Lower lobe of right lung (tissue), 2 donors: ENCODE measurements around the gene DPYSL3. TPM values are rescaled to one million over a fixed set of nuclear protein-coding genes. Genes with fewer than 3 reads are reported as not detected.

Experiments used
- ATAC-seq, 2 donors: fragments of 200-7000 bp; cut with Tn5 transposase; one replicate each; pipeline ENCODE4 v1.9.1; 2020 to 2022; ENCODE audit warnings: mild to moderate bottlenecking in 2 of 2, moderate library complexity in 2 of 2
- DNase-seq: peaks from one replicate; pipeline ENCODE4 v3.0.0-alpha.2; 2020
- H3K27ac ChIP-seq: fragments of 200-600 bp; one replicate; pipeline ENCODE4 v1.8.0; 2022
- H3K27me3 ChIP-seq: fragments of 200-600 bp; one replicate; pipeline ENCODE4 v1.8.0; 2022; ENCODE audit warnings: low read depth
- H3K36me3 ChIP-seq: fragments of 200-600 bp; one replicate; pipeline ENCODE4 v1.8.0; 2022; ENCODE audit warnings: mild to moderate bottlenecking
- H3K4me1 ChIP-seq: fragments of 200-600 bp; one replicate; pipeline ENCODE4 v1.8.0; 2022
- H3K4me3 ChIP-seq: fragments of 200-600 bp; one replicate; pipeline ENCODE4 v1.8.0; 2022; ENCODE audit warnings: mild to moderate bottlenecking
- H3K9me3 ChIP-seq: fragments of 200-600 bp; one replicate; pipeline ENCODE4 v1.8.0; 2022
- intact Hi-C: fragments of 100-400 bp; cut with DNase I; formaldehyde crosslinking; loops from one replicate; pipeline ENCODE4 v1.11.0; 2022
- total RNA-seq: library from RNA; stranded (reverse); fragmentation: NEBNext Ultra II Directional; extraction: Animal tissue kit (Norgen Biotek cat#: 25700); gene quantifications from one replicate; pipeline ENCODE4 v1.2.1, GENCODE V29; 2021
- TF ChIP-seq, protein P1 (sequence below): fragments of 200-600 bp; IDR thresholded peaks from one replicate; pipeline ENCODE4 v1.8.0; 2022; ENCODE audit warnings: antibody characterized with exemption, mild to moderate bottlenecking
- donor health status: DM: no; HTN: yes; CAD: no; lungs with severe emphysema.

The DPYSL3 gene
- total RNA-seq, 1 donor from 2014 or later: 45.7 TPM

DNA sequence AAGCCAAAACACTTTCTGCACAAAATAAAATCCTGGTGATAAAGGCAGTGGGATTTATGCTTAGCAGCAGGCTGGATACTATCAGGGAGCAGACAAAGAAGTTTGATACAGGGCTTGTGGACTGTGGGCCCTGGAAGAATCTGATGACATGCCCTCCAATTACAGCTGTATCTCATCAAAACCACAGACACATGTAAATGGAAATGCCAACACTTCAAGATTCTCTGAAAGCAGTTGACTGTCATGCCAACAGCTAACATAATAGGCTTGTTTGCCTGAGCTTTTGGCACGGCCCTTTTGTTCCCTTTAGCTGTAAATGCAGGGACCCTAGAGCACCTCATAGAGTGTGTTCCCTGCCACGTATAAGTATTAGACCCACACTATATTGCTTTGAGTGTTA, 160.6 kb downstream of the DPYSL3 start:
- Histone ChIP-seq H3K4me1 (no peaks in the 10 kb centered on the region), H3K36me3 (no peaks in the 10 kb centered on the region), H3K27me3 (no peaks in the 10 kb centered on the region), H3K27ac (no peak overlapping the region), H3K9me3 (no peaks in the 10 kb centered on the region), H3K4me3 (no peak overlapping the region)
- intact Hi-C loops: no loop called here
- TF ChIP-seq, protein P1, sequence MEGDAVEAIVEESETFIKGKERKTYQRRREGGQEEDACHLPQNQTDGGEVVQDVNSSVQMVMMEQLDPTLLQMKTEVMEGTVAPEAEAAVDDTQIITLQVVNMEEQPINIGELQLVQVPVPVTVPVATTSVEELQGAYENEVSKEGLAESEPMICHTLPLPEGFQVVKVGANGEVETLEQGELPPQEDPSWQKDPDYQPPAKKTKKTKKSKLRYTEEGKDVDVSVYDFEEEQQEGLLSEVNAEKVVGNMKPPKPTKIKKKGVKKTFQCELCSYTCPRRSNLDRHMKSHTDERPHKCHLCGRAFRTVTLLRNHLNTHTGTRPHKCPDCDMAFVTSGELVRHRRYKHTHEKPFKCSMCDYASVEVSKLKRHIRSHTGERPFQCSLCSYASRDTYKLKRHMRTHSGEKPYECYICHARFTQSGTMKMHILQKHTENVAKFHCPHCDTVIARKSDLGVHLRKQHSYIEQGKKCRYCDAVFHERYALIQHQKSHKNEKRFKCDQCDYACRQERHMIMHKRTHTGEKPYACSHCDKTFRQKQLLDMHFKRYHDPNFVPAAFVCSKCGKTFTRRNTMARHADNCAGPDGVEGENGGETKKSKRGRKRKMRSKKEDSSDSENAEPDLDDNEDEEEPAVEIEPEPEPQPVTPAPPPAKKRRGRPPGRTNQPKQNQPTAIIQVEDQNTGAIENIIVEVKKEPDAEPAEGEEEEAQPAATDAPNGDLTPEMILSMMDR: no peak
- ATAC-seq: no peak
- DNase-seq: no peak

DNA sequence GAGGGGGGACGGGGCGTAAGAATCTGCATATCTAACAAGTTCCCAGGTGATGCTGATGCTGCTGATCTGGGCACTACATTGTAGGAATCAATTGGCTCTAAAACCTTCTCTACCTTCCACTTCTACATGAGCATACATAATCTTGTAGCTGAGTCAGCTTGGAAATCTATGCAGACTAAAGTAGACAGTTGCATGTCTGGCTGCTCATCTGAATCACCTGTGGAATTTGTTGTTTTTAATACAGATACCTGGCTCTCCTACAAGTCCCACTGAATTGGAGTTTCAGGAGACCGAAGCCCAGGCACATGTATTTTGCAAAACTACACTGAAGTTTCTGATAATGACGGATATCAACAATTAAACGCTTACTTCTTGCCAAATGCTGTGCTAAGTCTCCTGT, 161.4 kb downstream of the DPYSL3 start:
- ATAC-seq (no peak), DNase-seq (no peak)
- Histone ChIP-seq H3K36me3 (no peaks in the 10 kb centered on the region), H3K4me3 (no peak overlapping the region), H3K27ac (no peak overlapping the region), H3K27me3 (no peaks in the 10 kb centered on the region), H3K9me3 (no peaks in the 10 kb centered on the region), H3K4me1 (no peaks in the 10 kb centered on the region)
- TF ChIP-seq, protein P1: no peak
- intact Hi-C loops: no loop called here

DNA sequence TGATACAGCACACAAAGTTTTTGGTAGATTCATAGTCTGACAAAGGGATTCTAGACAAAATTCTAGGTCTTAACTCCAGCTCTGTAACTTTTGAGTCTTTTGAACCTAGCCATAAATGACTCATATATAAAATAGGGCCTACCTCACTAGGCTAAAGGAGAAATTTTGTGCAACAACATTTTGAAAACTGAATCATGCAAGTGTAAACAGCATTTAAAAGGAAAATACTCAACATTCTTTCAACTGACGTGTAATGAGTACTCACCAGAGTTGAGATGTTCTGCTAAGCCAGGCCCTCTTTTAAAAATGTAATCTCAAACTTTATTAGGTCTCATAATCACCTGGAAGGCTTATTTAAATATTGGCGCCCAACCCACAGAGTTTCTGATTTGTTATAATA, 161.8 kb downstream of the DPYSL3 start:
- intact Hi-C loops: no loop called here
- H3K4me1 ChIP-seq: no peaks in the 10 kb centered on the region

DNA sequence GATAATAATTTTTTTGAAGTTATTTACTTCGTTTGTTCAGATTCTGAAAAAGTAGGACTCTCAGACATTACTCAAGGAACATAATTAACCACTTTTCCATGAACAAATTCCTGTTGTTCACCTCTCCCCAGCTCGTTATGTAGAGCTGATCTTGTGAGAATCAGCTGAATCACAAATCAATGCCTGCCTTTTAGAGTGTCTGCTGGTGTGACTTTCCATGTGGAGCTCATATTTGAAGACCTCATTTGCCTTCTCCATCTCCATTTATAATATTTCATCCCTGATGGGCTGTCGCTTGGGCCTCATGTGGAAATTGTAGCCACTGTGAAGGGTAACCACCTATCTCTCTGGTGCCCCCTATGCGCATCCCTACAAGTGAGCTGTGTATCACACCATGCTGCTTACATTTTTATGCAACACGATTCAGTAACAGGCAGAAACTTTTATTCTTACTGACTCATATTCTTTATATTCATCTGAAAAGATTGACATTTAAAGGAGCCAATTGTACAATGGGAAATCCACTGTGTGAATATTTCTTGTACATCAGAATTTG, 163.8 kb downstream of the DPYSL3 start:
- TF ChIP-seq, protein P1: no peak
- Histone ChIP-seq H3K4me1 (no peaks in the 10 kb centered on the region), H3K36me3 (no peaks in the 10 kb centered on the region), H3K4me3 (no peak overlapping the region), H3K27me3 (no peaks in the 10 kb centered on the region), H3K9me3 (no peaks in the 10 kb centered on the region), H3K27ac (no peak overlapping the region)
- no peak for ATAC-seq
- no peak for DNase-seq
- intact Hi-C loops: no loop called here

More for the DNA sequence above, 161.8 kb downstream of the DPYSL3 start:
- TF ChIP-seq, protein P1: no peak
- no peaks in the 10 kb centered on the region for H3K27me3 ChIP-seq
- no peak overlapping the region for H3K4me3 ChIP-seq
- no peak for DNase-seq
- ATAC-seq: peak in 1 of 2 donors; percentile 79
- no peaks in the 10 kb centered on the region for H3K36me3 ChIP-seq
- H3K27ac ChIP-seq: no peak overlapping the region
- H3K9me3 ChIP-seq: no peaks in the 10 kb centered on the region

DNA sequence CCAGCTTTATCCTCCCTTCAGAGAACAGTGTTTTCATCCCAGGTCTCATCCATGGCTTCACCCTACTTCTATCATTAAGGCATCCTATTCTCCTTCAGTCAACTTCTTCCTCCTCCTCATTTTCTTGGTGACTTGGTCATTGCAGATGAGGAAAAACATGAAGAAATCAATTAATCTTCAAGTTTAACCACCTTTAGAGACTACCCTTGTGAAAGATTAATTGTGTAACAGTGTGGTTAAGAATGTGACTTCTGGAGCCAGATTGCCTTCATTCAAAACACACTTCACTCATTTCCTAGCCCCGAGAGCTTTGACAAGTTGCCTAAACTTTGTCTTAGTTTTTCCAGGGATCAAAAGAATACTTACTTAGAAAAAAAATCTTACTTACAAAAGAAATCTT, 165.0 kb downstream of the DPYSL3 start:
- Histone ChIP-seq H3K36me3 (no peaks in the 10 kb centered on the region), H3K4me1 (no peaks in the 10 kb centered on the region), H3K4me3 (no peak overlapping the region), H3K27me3 (no peaks in the 10 kb centered on the region), H3K27ac (no peak overlapping the region), H3K9me3 (no peaks in the 10 kb centered on the region)
- TF ChIP-seq, protein P1: no peak
- peak in 1 of 2 donors; percentile 26 for ATAC-seq
- no peak for DNase-seq
- intact Hi-C loops: no loop called here
